Measurements from ENCODE around the gene FHOD3.

Gene FHOD3

GRCh38 chr18:36297417-36298125 is at the start of gene FHOD3:
Gene FHOD3, plus strand, starts transcription at chr18:36297713. Its CDS starts 123 bp downstream, at chr18:36297836.
- peak; percentile 69 for DNase-seq (ENCODE audit: low read depth)

GRCh38 chr18:36249392-36249791 is 48.1 kb upstream of the FHOD3 start:
- no peak for DNase-seq (ENCODE audit: low read depth)

- no peak for DNase-seq (ENCODE audit: low read depth)
Observed at GRCh38 chr18:36250827-36251226, 46.7 kb upstream of the FHOD3 start.

GRCh38 chr18:36255072-36255698 is 42.3 kb upstream of the FHOD3 start:
- no peak for DNase-seq (ENCODE audit: low read depth)

- no peak for DNase-seq (ENCODE audit: low read depth)
Observed at GRCh38 chr18:36256094-36256493, 41.4 kb upstream of the FHOD3 start.

- no peak for DNase-seq (ENCODE audit: low read depth)
Observed at GRCh38 chr18:36262971-36263370, 34.5 kb upstream of the FHOD3 start.

- DNase-seq (ENCODE audit: low read depth): peak; percentile 35
Observed at GRCh38 chr18:36264283-36264682, 33.2 kb upstream of the FHOD3 start.

- DNase-seq (ENCODE audit: low read depth): peak; percentile 98
Observed at GRCh38 chr18:36265015-36265414, 32.5 kb upstream of the FHOD3 start.

- no peak for DNase-seq (ENCODE audit: low read depth)
Observed at GRCh38 chr18:36269157-36269556, 28.4 kb upstream of the FHOD3 start.

GRCh38 chr18:36271153-36271552 is 26.4 kb upstream of the FHOD3 start:
- DNase-seq (ENCODE audit: low read depth): no peak

GRCh38 chr18:36273347-36273746 is 24.2 kb upstream of the FHOD3 start:
- DNase-seq (ENCODE audit: low read depth): no peak

- no peak for DNase-seq (ENCODE audit: low read depth)
Observed at GRCh38 chr18:36274083-36274715, 23.3 kb upstream of the FHOD3 start.

- DNase-seq (ENCODE audit: low read depth): no peak
Observed at GRCh38 chr18:36275561-36275960, 22.0 kb upstream of the FHOD3 start.

- no peak for DNase-seq (ENCODE audit: low read depth)
Observed at GRCh38 chr18:36279001-36279400, 18.5 kb upstream of the FHOD3 start.

GRCh38 chr18:36281936-36282335 is 15.6 kb upstream of the FHOD3 start:
- no peak for DNase-seq (ENCODE audit: low read depth)

- no peak for DNase-seq (ENCODE audit: low read depth)
Observed at GRCh38 chr18:36283448-36283847, 14.1 kb upstream of the FHOD3 start.

GRCh38 chr18:36284268-36284667 is 13.2 kb upstream of the FHOD3 start:
- DNase-seq (ENCODE audit: low read depth): no peak

GRCh38 chr18:36284671-36285295 is 12.7 kb upstream of the FHOD3 start:
- DNase-seq (ENCODE audit: low read depth): peak; percentile 66

GRCh38 chr18:36287653-36288052 is 9.9 kb upstream of the FHOD3 start:
- DNase-seq (ENCODE audit: low read depth): no peak

GRCh38 chr18:36288689-36289088 is 8.8 kb upstream of the FHOD3 start:
- no peak for DNase-seq (ENCODE audit: low read depth)

- peak; percentile 55 for DNase-seq (ENCODE audit: low read depth)
Observed at GRCh38 chr18:36294031-36294430, 3.5 kb upstream of the FHOD3 start.

- DNase-seq (ENCODE audit: low read depth): no peak
Observed at GRCh38 chr18:36295214-36295613, 2.3 kb upstream of the FHOD3 start.

GRCh38 chr18:36295880-36296301 is 1.6 kb upstream of the FHOD3 start:
- peak; percentile 37 for DNase-seq (ENCODE audit: low read depth)
